PC-9 (cell line): ENCODE results near the gene ATP5ME. TPM values are rescaled to one million over a fixed set of nuclear protein-coding genes. Genes with fewer than 3 reads are reported as not detected.

Experiments
- BruUV-seq: library from RNA; stranded (reverse); fragments of 400-500 nt; replicated peaks from 2 replicates; lab custom pipeline; 2021; lab: Mats Ljungman, UMichigan
- CTCF ChIA-PET: fragments of 300-600 bp; sonication (Branson Sonifier 250); formaldehyde crosslinking; loops from one replicate; lab custom pipeline; 2022; ENCODE audit warnings: antibody characterized with exemption; lab: Charles Lee
- POLR2A ChIA-PET: fragments of 300-600 bp; sonication (Branson Sonifier 250); formaldehyde crosslinking; loops from one replicate; lab custom pipeline; 2022; ENCODE audit warnings: antibody characterized with exemption; ENCODE audit not compliant: unreplicated experiment; lab: Charles Lee
- DNase-seq, 2 experiments: peaks; one replicate each; pipeline versions ENCODE4 v3.0.0 to v3.0.0-alpha.2; 2015 to 2022; ENCODE audit warnings: mixed read lengths in 1 of 2
- H2AFZ ChIP-seq: fragments of 200-600 bp; sonication (generic); 2 replicates; pipeline ENCODE4 v1.8.1; 2017; ENCODE audit warnings: antibody characterized with exemption
- H3F3A ChIP-seq: fragments of 200-600 bp; sonication (generic); 2 replicates; pipeline ENCODE4 v1.8.1; 2017; ENCODE audit warnings: antibody characterized with exemption, mild to moderate bottlenecking, low read depth; ENCODE audit not compliant: insufficient read depth
- H3K27ac ChIP-seq: fragments of 200-600 bp; sonication (generic); 2 replicates; pipeline ENCODE4 v1.6.1; 2016; ENCODE audit warnings: mixed run types
- H3K27me3 ChIP-seq: fragments of 200-600 bp; sonication (generic); 2 replicates; pipeline ENCODE4 v1.6.1; 2016; ENCODE audit warnings: low read depth, mixed run types; ENCODE audit not compliant: insufficient read depth
- H3K36me3 ChIP-seq: fragments of 200-600 bp; sonication (generic); 2 replicates; pipeline ENCODE4 v1.6.1; 2016; ENCODE audit warnings: low read depth, mixed run types
- H3K4me1 ChIP-seq: fragments of 200-600 bp; sonication (generic); replicated peaks from 2 replicates; pipeline ENCODE4 v1.6.1; 2016; ENCODE audit warnings: mixed run types; ENCODE audit not compliant: insufficient read depth
- H3K4me2 ChIP-seq: fragments of 200-600 bp; sonication (generic); 2 replicates; pipeline ENCODE4 v1.6.1; 2017; ENCODE audit warnings: mixed run types
- H3K4me3 ChIP-seq: fragments of 200-600 bp; sonication (generic); 2 replicates; pipeline ENCODE4 v1.6.1; 2016; ENCODE audit warnings: mixed run types
- H3K79me2 ChIP-seq: fragments of 200-600 bp; sonication (generic); 2 replicates; pipeline ENCODE4 v1.6.1; 2017; ENCODE audit warnings: low read depth, mixed run types
- H3K9me2 ChIP-seq: fragments of 200-600 bp; sonication (generic); 2 replicates; pipeline ENCODE4 v1.8.1; 2017; ENCODE audit warnings: mild to moderate bottlenecking; ENCODE audit not compliant: insufficient read depth
- H3K9me3 ChIP-seq: fragments of 200-600 bp; sonication (generic); 2 replicates; pipeline ENCODE4 v1.8.1; 2016; ENCODE audit warnings: low read depth; ENCODE audit not compliant: insufficient read depth
- H4K20me1 ChIP-seq: fragments of 200-600 bp; sonication (generic); 2 replicates; pipeline ENCODE4 v1.8.1; 2017; ENCODE audit not compliant: insufficient read depth
- CTCF ChIP-seq: fragments of 200-600 bp; sonication (generic); conservative IDR thresholded peaks from 2 replicates; pipeline ENCODE4 v1.6.1; 2017; ENCODE audit warnings: mixed run types, antibody characterized with exemption, mild to moderate bottlenecking, moderate library complexity
- EZH2 ChIP-seq: fragments of 200-600 bp; sonication (generic); IDR thresholded peaks from 2 replicates; pipeline ENCODE4 v1.8.0; 2017; ENCODE audit warnings: antibody characterized with exemption, low read depth
- intact Hi-C: fragments of 100-400 bp; cut with micrococcal nuclease; formaldehyde crosslinking; loops from one replicate; pipeline ENCODE4 v1.10.0; 2022; ENCODE audit not compliant: unreplicated experiment
- total RNA-seq: library from RNA; stranded (reverse); gene quantifications from 2 replicates; pipeline ENCODE4 v1.2.3, GENCODE V29; 2021

The ATP5ME gene
- total RNA-seq, 1 experiment from 2014 or later = 334 TPM

- intact Hi-C loops = no loop called here
- BruUV-seq = no TSS peak
- no peaks in the 10 kb centered on the region for H3K36me3 ChIP-seq
- CTCF ChIA-PET = no interaction called here
- peaks cover 89% of the 10 kb centered on the region for H3K27me3 ChIP-seq
- no peak for DNase-seq
- H3K9me2 ChIP-seq = no peaks in the 10 kb centered on the region
- H3K79me2 ChIP-seq = no peaks in the 10 kb centered on the region
- no peak overlapping the region for H3K27ac ChIP-seq
- H4K20me1 ChIP-seq = no peaks in the 10 kb centered on the region
- no peaks in the 10 kb centered on the region for H3K4me1 ChIP-seq
- H3K9me3 ChIP-seq = no peaks in the 10 kb centered on the region
- no peak overlapping the region for H3K4me3 ChIP-seq
- H3F3A ChIP-seq = no peaks in the 10 kb centered on the region
- no peak overlapping the region for H3K4me2 ChIP-seq
- H2AFZ ChIP-seq = no peak overlapping the region
- POLR2A ChIA-PET = no interaction called here
- no peak for TF ChIP-seq EZH2
- no peak for TF ChIP-seq CTCF
These were observed 48.4 kb downstream of the ATP5ME start for GRCh38 chr4:625631-626161.

- peaks cover 89% of the 10 kb centered on the region for H3K27me3 ChIP-seq
- CTCF ChIA-PET = no interaction called here
- POLR2A ChIA-PET = no interaction called here
- no peak within 1 kb of the TSS for H3K27ac ChIP-seq
- no peak within 1 kb of the TSS for H3K4me2 ChIP-seq
- DNase-seq = no peak
- no peak within 1 kb of the TSS for H2AFZ ChIP-seq
- H3K9me3 ChIP-seq = no peaks in the 10 kb centered on the region
- H3K4me1 ChIP-seq = no peaks in the 10 kb centered on the region
- BruUV-seq = no TSS peak
- H3F3A ChIP-seq = no peaks in the 10 kb centered on the region
- no peaks in the 10 kb centered on the region for H3K36me3 ChIP-seq
- H4K20me1 ChIP-seq = no peaks in the 10 kb centered on the region
- H3K9me2 ChIP-seq = no peaks in the 10 kb centered on the region
- no peak within 1 kb of the TSS for H3K4me3 ChIP-seq
- no peak for TF ChIP-seq EZH2
- no peak for TF ChIP-seq CTCF
- intact Hi-C loops = no loop called here
- H3K79me2 ChIP-seq = no peaks in the 10 kb centered on the region
These were observed 49.1 kb downstream of the ATP5ME start, which contains the start of gene PDE6B for GRCh38 chr4:624705-625590. PDE6B (plus strand) TSS chr4:625573; CDS start chr4:625627, 54 bp downstream.

DNA sequence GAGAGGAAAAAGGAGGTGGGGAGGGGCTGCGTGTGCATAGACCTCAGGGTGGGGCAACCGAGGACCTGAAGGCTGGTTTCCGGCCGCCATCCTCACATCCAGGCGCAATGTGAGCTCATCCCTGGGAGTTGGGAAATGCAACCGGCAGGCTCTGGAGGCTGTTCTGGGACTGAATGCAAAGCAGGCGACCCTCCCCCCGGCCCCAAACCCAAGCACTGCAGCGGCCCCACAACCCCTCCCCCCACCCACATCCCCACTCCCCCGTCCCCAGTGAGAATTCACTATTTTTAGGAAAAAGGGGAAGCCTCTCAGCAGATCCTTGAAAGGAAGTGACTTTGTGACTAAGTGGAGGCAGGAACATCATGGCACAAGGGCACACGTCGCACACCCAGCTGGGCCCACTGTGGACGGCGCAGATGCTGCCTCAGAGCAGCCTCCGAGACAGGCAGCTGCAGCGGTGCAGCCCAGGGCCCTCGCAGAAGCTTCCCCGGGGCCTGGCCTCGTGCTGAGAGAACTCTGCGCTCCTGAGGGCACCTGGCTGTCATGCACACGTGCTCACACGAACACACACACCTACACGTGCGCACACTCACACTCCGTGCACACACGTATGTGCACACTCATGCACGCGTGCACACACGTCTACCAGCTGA is 50.0 kb downstream of the ATP5ME start:
- H3K4me3 ChIP-seq = no peak overlapping the region
- H3K9me2 ChIP-seq = no peaks in the 10 kb centered on the region
- no peak overlapping the region for H3K27ac ChIP-seq
- no peak overlapping the region for H3K4me2 ChIP-seq
- H2AFZ ChIP-seq = no peak overlapping the region
- intact Hi-C loops = no loop called here
- TF ChIP-seq EZH2 (no peak), CTCF (no peak)
- H3K9me3 ChIP-seq = no peaks in the 10 kb centered on the region
- no peaks in the 10 kb centered on the region for H3K36me3 ChIP-seq
- POLR2A ChIA-PET = no interaction called here
- H3K4me1 ChIP-seq = no peaks in the 10 kb centered on the region
- H4K20me1 ChIP-seq = no peaks in the 10 kb centered on the region
- no peak for DNase-seq
- BruUV-seq = no TSS peak
- H3K79me2 ChIP-seq = no peaks in the 10 kb centered on the region
- H3F3A ChIP-seq = no peaks in the 10 kb centered on the region
- CTCF ChIA-PET = no interaction called here
- H3K27me3 ChIP-seq = peaks cover 89% of the 10 kb centered on the region
